HG03280 (cell line): ENCODE data around the gene TSSK2.
"Not testable (repeated sequence)": the region's sequence is repeated elsewhere in the genome, so short reads cannot be mapped to it uniquely, and the experiment has no call there.

Experiments
- ATAC-seq: cut with Tn5 transposase; IDR thresholded peaks from one replicate; pipeline ENCODE4 v1.9.1; 2021; ENCODE audit warnings: mild to moderate bottlenecking, moderate library complexity; ENCODE audit not compliant: unreplicated experiment

The TSSK2 gene

GRCh38 chr22:19130959-19131684, at the start of gene TSSK2:
Gene TSSK2 (plus strand): TSS chr22:19131308. CDS start chr22:19131400, 92 bp downstream.
- ATAC-seq = no peak

DNA sequence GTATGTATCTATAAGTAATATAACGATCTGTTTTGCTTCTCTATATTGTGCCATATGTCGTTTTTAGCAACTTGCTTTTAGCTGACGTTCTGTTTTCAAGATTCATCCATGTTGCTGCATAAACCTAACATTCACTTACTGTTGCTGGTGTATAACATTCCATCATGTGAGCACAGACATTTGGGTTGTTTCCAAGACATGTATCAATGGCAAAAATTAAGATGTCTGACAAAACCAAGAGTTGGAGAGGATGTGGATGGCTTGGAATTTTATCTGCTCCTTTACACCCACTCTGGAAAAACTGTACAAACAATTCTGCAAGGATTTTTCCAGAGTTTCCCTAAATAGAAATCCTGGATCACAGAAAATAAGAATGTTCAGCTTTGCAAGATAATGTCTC, 49.8 kb upstream of the TSSK2 start:
- no peak for ATAC-seq

GRCh38 chr22:19082101-19082500, 49.0 kb upstream of the TSSK2 start:
- ATAC-seq = no peak

DNA sequence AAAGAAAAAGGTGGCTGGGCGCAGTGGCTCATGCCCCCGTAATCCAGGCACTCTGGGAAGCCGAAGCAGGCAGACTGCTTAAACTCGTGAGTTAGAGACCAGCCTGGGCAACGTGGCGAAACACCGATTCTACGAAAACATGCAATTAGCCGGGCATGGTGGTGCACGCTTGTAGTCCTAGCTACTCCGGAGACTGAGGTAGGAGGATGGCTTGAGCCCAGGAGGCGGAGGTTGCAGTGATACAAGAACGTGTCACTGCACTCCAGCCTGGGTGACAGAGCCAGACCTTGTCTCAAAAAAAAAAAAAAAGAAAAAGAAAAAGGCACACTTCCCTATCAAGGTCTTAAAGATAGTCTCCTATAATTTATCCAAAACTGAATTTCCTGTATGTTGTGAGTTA, 48.3 kb upstream of the TSSK2 start:
- ATAC-seq = no peak

GRCh38 chr22:19084126-19084525, 47.0 kb upstream of the TSSK2 start:
- ATAC-seq = not testable (repeated sequence)

- not testable (repeated sequence) for ATAC-seq
Measured at GRCh38 chr22:19084586-19084985, 46.5 kb upstream of the TSSK2 start.

DNA sequence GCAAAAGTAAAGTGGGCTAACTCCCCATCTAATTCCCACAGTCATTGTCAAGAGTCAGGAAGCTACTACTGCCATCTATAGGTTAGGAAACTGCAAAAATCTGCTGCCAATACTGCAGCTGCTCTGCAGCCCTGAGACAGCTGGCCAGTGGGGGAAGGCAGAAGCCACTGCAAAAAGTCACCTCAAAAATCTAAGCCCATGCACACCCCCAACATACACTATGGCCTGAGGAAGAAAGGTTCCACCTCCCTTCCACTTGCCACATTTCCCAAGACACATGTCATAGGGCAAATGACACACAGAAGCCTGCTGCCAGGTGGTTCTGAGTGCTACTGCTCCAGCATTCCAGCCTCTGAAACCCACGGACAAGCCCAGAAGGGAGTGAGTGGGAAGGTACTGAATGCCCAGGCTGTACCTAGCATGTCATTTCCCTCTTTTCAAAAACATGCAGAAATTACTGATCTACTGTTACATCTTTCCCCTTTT, 45.8 kb upstream of the TSSK2 start:
- no peak for ATAC-seq

DNA sequence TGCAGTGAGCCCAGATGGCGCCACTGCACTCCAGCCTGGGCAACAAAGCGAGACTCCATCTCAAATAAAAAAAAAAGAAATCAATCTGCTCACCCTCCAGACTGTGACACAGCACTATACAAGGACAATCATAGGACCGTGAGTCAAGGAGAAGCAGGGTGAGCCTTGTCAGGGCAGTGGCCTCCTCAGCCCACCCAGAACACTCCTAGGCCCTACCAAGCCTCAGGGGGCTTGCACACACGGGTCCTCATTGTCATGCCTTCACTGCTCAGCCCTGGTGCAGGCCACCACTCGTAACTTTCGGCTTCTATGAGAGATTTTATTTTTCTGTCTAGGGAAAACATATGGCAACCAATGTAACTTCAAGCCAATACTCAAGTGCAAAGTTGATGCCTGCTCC, 44.7 kb upstream of the TSSK2 start:
- ATAC-seq = no peak

DNA sequence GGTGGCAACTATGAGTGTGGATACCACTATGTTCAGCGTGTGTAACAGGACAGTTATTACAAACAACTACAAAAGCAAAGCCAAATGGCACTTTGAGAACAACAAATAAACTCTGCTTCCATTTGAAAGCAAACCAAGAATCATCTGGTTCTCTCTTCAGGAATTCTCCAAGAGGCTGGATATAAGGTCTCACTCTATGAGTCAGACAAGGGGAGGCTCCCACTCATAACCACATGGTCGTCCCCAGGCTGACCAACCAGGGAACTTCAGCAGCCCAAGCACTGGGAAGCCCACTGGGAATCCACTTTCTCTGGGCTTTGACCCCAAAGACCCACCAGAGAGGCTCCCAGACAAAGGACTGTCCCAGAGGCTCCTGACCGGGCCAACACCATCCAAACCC, 44.2 kb upstream of the TSSK2 start:
- no peak for ATAC-seq

- ATAC-seq = no peak
Measured at GRCh38 chr22:19088866-19089595, 42.1 kb upstream of the TSSK2 start.

GRCh38 chr22:19090183-19090582, 40.9 kb upstream of the TSSK2 start:
- ATAC-seq = no peak

DNA sequence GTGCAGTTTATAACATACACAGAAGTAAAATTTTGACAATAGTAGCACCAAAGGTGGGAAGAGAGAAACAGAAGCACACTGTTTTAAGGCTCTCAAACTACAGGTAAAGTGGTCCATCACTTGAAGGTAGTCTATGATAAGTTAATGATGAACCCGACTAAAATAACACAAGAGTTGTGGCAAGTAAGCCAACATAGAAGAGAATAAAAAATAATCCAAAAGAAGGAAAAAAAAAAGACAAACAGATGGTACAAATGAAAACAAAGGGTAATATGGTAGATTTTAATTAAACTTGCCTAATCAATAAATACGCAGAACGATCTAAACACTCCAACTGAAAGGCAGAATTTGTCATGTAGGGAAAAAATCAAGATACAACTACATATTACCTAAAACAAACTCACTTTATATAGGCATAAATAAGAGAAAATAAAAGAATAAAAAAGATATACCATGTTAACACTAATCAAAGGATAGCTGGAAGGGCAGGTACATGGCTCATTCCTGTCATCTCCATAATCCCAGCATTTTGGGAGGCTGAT, 40.5 kb upstream of the TSSK2 start:
- no peak for ATAC-seq

GRCh38 chr22:19092725-19093124, 38.4 kb upstream of the TSSK2 start:
- ATAC-seq = no peak

GRCh38 chr22:19094393-19094997, 36.6 kb upstream of the TSSK2 start:
- ATAC-seq = no peak

DNA sequence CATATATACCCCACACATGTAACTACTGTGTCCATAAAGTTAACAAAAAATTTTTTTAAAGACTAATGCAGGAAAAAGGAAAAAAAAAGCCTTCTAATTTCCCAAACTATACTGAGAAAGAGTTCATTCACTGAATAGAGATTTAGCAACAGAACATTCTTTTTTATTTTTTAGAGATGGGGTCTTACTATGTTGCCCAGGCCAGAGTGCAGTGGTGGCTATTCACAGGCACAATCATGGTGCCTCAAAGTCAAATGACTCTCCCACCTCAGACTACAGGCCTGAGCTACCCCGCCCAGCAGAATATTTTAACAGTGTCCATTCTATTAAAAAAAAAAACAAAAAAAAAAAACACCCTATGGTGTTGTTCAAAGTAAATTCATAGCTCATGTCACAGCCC, 34.6 kb upstream of the TSSK2 start:
- ATAC-seq = no peak

- ATAC-seq = no peak
Measured at GRCh38 chr22:19097518-19097917, 33.6 kb upstream of the TSSK2 start.

- no peak for ATAC-seq
Measured at GRCh38 chr22:19098157-19098556, 33.0 kb upstream of the TSSK2 start.

GRCh38 chr22:19103880-19104821, 27.0 kb upstream of the TSSK2 start:
- ATAC-seq = no peak

GRCh38 chr22:19105456-19105855, 25.7 kb upstream of the TSSK2 start:
- no peak for ATAC-seq
